Stimulated activated CD4-positive, alpha-beta T cell treated with anti-CD3 and anti-CD28 coated beads, Interleukin-4, amount 100 ng/mL, for 1 hour (primary cell): ENCODE data around the gene SERP2.

Experiments used
- DNase-seq: peaks from one replicate; pipeline ENCODE4 v3.0.0-alpha.2; 2020

The SERP2 gene

DNA sequence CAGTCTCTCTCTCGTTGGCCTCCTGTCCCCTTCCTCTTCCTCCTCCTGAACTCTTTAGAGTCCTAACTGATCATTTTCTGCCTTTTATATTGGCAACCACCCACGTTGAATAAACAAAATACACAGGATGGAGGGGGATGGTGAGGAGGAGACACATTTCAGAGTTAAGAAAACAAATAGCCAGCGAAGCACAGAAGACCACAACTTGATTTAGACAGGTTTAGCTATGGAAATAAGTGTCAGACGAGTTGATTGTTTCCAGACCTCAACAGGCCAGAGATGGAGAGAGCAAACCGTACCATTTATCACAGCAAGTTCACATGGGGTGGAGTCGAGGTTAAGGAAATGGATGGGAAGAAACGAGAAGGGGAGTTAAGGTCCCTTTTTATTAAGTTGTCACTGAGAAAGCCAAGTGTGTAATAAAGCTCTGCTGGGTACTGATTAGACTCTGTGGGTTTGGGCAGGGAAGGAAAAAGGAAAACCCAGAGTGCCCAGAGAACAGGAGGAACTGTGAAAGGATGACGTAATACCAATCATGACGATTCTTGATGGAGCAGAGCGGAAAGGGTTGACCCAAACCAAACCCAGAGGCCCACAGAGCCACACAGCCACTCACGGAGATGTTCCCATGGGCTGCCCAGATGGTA lies 11.1 kb upstream of the SERP2 start:
- DNase-seq = no peak

DNA sequence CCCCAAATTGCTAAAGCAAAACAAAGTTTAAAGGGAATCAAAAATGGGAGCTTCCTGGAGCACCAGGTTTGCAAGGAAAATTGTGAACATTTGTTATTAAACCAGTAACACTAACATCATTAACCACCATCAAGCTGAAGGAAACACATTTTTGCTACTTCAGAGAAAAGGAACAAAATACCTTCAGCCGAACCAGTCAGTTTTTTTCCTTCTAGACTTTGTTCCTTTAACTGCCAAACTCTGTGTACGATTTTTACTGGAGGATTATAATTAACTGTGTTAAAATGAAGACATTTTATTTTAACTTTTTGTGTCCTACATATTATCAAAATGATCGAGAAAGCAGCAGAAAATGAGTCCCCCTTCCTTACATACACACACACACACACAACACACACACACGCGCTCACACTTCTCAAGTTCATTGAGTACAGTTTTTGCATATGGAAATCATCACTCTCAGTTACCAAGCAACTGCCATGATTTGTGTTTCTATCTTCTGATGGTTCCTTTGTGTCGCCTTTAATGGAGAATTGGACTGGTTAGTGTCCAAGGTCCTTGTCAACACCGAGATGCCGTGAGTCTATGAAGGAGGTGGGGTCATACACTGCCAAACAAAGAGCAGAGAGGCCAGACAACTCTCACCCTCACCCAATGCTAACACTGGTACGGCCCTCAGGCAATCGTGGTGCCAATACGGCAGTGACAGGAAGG lies 9.8 kb upstream of the SERP2 start:
- DNase-seq = no peak

DNA sequence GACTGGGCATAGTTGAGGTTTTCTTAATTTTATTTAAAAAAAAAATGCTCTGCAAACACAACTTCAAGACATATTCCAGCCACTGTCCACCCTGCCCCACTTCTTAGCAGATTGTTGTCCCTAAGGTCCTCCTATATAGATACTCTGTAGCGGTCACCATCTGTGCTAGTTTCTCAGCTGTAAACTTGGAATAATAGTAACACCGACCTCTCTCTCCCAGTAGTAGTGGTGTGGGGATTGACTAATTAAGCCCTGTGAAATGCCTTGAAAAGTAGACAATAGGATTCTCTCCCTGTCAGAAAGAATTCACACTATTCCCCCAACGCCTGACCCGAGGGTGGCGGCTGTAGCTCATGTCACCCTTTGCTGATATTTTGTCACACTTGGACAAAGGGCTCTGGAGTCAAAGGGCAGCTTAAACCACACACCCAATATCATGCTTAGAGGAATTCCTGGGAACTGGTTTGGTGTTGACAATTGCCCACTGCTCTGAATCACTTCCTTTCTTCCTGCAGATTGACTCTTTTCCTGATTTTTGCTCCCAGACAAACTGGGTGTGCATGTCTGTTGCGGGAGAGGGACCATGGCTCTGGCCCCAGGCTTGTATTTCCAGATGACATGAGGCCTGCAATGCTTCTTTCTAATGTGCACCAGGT lies 9.2 kb upstream of the SERP2 start:
- DNase-seq = no peak

DNA sequence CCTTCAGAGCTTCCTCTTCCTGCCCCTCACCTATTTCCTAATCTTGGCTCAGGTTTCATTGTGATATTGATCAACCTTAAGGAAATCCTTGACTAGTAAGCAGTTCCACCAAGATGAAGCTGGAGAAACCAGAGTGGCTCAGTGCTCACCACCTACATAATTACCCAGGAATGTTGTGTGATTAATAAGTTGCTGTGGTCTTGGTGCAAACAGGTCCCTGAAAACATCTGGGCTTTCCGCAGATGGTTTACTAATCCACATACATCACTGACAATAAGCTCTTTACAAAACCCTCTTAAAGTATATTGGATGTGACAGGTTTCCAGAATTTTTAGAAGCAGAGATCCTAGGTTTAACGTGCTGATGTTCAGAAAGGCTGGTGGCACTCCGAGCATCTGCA lies 8.6 kb upstream of the SERP2 start:
- no peak for DNase-seq

DNA sequence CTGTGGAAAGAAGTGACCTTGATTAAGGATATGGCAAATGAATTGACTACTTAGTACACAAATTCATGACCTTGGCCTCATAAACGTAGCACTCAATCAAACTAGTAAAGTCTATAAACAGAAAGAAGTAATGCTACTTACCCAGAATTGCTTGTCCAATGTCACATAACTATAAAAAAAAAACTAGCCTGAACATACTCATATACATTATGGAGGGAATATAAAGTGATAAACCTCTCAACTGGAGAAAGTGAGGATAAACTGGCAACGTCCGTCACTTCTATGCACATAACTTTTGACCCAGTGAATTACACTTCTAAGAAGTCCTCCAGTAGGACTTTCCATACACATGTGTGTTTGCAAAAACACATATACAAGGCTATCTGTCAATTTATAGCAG lies 7.7 kb upstream of the SERP2 start:
- no peak for DNase-seq

DNA sequence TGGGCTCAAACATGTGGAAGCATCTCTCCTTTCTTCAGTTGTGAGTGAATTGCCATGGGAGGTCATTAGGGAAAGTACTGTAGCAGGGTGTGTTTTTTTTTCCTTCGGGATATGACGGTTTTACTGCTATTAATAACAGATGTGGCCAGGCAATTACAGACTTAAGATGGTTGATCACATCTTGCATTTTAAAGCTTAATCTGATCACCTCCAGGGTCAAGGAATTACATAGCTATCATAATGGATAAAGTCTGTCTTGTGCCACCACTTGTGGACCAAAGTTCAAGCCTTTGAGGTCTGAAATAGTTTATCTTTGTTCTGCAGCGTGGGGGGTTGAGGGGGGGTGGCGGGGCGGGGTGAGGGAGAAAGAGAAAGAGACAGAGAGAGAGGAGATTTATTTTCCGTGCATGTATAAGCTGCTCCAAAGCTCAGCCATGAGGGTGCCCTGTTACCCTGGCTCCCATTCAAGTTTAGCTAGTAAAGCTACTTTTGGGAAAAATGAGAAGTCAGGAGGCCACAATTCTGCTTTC lies 5.5 kb upstream of the SERP2 start:
- no peak for DNase-seq

DNA sequence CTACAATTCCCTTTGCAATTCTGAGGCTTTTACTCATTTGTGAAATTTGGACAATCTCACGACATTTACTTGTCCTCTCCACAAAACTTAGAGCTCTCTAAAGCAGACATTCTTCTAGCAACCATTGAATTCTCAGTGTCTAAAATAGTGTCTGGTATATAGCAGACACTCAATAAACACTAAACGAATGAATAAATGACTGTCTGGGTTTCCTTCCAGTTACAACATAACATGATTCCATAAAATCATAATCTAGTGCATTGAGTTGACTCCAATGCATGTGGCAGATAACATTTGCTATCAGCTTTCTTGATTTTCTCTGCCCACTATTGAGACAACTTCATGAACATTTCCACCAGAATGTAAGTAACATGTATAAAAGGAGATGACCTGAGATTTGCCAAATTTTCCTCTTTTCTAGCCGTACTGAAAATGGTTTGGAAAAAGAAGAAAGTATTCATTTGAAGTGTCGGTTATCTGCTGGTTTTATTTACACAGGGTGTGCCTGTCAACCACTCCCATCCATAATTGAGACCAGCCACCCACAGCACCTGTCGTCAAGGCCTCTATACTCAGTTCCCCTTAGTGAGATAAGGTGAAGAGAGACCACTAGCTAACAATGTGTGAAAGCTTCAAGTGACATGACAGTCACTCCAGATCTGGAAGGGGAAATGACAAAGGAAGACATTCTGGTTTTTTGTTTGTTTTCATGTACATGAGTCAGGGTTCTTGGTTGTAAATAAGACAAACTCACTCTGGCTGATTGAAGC lies 4.8 kb upstream of the SERP2 start:
- DNase-seq = no peak

DNA sequence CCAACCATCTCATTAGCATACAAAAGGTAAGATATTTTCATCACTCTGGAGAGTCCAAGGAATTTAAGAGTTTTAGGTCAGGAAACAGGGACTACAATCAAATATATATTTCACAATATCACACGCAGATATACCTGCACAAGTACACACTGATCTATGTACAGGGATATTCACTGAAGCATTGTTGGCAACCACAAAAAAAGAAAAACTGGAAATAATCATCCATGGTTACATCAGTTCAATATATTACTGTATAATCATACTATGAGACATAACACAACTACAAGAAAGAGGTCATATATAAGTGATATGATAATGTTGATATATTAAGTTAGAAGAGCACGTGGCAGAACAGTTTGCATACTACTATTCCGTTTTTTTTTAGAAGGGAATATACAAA lies 2.2 kb upstream of the SERP2 start:
- no peak for DNase-seq

DNA sequence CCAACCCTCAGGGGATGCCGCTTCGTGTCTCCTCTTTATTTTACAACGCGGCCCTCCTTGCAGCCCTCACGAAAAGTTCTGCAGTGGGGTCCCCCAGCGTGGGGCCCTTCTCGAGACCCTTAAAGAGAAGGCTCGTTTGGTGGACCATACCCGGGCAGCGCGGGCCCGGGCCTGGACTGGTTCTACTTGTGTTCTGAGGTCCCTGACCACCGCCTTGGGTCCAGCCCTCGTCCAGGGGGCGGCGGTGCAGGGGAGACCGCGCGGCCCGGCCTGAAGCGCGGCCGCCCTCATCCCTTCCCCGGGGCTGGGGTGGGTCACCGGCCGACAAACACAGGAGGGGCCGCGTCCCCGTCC lies 400 bp upstream of the SERP2 start:
- DNase-seq = no peak

DNA sequence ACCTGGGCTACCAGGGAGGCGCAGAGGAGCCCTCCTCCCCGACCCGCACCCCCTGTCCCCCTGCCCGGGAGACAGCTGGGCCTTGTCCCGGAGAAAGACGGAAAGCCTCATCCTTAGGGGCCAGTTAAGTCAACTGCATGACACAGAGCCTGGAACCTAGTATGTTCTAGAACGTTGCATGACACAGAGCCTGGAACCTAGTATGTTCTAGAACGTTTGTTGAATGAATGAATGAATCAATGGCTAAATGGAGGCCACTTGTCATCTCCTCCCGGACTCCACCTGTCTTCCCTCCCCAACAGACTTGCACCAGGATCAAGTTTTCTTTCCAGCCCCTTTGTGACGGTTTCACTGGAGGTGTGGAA lies 706 bp downstream of the SERP2 start:
- no peak for DNase-seq

DNA sequence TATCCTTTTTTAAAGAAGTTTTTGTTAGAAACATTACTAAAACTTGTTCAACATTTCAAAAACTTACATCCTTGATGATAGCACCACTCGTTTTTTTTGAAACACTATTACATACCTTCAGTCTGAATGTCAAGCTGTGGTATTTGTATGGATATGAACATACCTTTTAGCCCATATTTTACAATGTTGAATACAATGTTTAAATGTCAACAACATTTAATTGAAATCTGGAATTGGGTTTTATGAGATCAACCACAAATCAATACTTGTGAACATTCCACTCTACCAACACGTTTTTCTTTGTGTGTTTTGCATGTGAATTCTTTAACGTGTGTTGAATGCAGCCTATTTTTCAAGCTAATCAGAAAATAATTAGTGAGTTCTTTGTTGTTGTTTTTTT lies 4.7 kb downstream of the SERP2 start:
- no peak for DNase-seq

DNA sequence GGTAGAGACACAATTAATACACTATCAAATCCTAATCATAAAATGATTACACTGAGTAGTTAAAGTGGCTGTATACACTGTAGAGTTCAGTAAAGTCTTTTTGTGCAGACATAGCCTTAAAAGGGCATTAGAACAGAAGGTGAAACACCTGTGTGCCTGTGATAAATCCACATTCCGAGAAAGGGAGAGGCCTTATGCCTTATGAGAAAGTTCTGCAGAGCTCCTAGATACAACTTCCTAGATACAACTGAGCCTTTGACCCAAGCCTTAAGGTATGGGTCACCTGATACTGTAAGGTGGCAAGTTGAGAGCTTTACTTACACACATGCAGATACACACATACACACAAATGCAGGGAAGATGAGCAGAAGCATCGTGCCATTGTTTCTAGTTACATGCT lies 6.3 kb downstream of the SERP2 start:
- DNase-seq = no peak

DNA sequence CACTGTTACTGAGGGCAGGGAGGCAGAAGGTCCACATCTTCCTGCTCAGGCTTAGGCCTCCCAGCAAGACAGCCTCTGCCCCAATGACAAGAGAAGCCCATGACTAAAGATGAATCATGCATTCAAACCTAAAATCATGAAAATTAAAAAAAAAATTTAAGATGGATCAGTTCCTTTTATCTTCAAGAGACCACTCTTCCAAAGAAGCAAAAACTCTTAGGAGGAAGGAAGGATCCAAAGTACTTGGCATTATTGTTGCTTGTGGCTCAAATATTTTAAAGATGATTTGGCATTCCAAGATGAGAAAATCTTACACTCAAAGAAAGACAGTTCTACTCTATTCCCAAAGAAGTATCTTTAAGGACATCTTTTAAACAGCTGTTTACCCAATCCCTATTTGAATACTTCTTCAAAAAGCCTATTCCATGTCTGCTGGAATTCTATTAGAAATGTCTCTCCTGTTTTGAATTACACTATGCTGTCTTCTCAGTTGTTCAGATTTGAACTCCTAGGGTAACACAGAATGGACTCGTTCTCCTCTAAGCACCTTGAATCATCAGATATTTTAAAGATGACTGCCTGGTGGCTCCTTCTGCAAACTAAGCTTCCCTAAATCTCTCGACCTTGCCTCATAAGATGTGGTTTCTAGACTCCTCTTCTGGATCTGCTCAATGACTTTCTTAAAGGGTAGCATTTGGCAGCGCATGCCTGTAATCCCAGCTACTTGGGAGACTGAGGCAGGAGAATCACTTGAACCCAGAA lies 7.0 kb downstream of the SERP2 start:
- DNase-seq = no peak

DNA sequence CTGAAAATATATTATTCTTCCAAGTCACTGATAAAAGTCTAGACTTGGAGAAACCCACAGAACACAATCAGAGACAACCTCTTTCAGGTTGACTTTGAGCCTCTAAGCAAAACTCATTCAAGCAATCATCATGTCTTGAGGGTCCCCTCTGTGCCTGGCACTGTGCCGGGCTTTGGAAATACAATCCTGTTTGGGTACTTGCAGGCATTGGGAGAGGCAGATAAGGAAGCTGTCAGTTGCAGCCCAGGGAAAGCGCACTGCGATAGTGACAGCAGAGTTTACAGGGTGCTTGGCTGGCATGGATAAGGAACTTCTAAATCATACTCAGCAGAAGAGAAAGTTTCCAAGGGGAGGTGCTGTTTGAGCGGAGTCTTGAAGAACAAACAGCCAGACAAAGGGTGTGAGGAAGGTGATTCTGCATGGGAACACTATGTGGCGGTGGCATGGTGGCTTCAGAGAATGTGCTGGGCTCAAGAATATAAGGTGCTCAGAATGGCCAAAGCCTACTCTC lies 9.1 kb downstream of the SERP2 start:
- no peak for DNase-seq

DNA sequence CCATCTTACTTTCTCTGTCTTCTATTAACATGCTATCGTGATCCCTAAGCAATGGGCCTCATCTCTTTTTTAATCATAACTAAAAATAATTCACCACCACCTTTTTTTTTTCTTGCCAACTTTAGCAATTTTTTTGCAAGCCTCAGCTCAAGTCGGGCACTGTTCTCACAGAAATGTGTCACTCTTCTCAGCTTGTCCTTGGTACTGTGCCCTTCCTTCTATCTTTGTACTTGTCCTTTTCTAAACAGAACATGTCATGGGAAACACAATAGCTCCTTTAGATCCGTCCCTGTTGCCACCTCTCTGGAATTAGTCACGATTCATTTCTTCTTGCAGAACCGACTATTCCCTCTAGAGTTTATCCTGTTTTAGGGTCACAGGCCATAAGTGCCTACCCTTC lies 10.3 kb downstream of the SERP2 start:
- DNase-seq = no peak

DNA sequence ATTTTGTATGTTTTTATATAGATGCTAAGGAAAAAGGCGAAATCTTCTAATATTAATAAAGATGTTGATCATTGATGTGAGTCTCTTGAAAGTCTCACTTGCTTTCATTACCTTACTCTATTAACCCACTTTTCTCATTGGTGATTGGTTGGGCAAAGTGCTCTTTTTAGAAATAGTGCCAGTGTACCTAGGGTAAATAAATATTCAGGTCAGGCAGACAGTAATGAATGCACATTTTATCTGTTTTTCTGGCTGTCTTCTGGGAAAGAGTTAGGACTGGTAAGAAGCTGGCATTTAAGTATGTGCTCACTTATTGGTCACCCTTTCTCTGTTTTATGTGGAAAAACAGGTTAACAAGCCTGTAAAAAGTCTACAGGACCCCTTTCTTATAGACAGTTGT lies 11.2 kb downstream of the SERP2 start:
- DNase-seq = no peak

DNA sequence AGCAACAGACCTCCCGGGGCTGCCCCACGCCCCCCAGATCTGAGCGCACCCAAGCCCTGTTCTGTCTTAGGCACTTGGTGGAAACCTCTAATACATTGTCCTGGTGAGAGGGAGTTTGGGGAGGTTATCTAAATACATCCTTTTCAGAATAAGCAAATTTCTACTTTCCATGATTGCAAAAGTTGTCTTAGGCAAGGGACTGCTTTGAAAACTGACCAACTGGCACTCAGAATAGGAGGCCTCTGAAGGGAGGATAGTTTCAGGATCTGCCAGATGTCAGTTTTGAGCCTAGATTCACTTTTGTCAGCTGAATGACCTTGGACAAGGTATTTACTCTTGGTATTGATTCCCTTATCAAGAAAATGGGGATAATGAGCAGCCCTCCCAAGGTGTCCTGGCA lies 11.8 kb downstream of the SERP2 start:
- no peak for DNase-seq

DNA sequence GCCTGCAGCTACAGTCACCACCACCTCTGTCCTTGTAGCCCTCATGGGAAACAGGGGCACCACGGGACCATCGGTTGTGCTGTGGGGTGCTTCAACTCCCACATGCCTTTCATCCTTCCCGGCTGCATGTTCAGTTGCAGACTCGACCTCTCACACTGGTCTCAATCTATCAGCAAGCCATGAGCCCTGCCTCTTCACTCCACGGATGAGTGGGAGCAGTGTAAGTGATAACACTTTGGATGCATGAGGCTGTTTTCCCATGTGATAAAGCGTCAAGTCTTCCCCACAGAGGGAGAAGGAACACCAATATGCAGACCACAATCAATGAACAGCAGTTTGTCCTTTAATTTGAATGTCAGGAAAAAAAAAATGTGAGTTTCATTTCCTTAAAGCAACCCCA lies 12.2 kb downstream of the SERP2 start:
- DNase-seq = no peak

DNA sequence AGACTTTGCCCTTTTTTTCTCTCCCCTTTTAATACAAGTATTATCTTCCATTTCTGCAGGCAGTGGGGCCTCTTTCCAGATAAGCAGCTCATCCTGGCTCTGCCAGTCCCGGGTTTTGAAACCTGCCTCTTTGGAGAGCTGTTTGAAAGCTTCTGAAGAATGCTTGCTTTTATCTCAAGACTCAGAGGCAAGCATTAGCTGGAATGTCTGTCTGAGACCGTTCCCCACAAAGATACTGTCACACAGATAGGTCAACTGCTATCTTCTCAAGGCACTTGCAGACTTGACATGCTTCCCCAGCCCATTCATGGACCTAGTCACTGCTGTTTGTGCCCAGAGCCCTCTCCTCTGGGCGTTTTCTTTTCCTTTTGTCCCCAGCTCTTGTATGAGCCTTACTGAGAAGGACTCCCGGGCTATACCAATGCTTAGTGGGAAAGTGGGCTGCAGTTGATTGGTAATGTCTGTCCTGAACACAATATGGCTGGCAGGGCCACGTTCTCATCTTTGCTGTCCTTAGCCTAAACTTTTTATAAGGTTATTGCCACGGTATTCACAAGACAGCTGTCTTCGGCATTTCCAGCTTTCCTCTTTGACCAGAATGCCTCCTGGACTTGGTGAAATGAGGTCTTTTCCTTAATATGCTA lies 13.4 kb downstream of the SERP2 start:
- DNase-seq = no peak

DNA sequence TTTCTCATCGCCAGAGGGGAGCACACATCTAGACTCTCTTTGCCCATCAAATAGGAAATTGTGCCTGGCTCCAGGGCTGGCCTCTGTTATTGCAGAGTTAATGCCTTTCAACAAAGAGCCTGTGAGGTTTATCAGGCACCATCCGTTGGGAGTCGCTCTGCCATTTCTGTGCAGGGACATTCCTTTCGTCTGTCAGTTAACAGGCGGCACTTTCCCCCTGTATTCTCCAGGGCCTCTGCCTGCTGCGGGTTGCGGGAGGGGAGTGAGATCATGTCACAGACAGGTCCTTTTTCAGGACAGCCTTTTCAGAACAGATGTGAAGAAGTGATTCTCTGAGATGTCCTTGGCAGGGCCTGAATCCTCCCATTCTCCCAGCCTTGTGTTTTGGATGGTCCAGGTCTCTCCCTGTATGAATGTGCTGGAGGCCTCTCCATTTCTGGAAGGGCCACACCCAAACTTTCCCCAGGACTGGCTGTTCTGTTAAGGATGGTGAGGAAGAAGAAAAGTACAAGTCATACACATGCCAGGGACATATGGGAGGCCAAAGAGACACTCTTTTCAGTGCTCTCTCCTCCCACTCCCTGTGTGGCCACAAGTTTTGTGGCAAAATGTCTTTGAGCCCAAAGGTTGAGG lies 14.9 kb downstream of the SERP2 start:
- no peak for DNase-seq

DNA sequence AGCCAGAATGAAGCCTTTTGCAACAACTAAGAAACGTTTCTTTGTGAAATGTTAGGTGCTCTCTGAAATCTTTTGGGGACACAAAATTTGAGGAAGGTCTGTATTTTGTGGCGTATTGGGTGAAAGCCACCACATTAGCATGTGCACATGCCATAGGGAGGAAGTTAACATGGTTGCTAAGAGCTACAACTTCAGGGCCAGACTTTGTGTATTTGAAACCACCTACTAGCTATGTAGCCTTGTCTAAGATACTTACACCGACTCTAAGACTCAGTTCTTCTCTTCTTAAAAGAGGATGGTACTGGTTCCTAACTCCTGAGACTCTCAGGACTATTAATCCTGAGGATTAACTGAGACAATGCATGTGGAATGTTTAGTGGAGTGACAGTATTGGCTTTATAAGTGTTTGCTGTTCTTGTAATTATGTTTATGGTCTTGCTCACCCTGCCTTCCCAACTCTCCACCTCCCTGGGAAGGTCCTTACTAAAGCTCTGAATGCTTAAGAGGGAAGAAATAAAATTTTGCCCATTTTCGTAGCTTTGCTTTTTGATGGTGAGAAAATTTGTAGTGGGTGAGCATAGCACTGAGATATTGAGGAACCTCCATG lies 15.5 kb downstream of the SERP2 start:
- DNase-seq = no peak
